Measurements from ENCODE around the gene ANKRD66. TPM values are rescaled to one million over a fixed set of nuclear protein-coding genes. Genes with fewer than 3 reads are reported as not detected.
"Not testable (repeated sequence)": the region's sequence is repeated elsewhere in the genome, so short reads cannot be mapped to it uniquely, and the experiment has no call there.

The ANKRD66 gene
- total RNA-seq, 1 experiment from 2014 or later, result not detected

GRCh38 chr6:46741910-46742309 lies 4.8 kb upstream of the ANKRD66 start:
- Histone ChIP-seq H3K4me3 (no peak overlapping the region), H3K9me3 (replicated peaks) (no peaks in the 10 kb centered on the region), H3K27ac (no peak overlapping the region), H3K4me1 (no peaks in the 10 kb centered on the region), H3K27me3 (no peaks in the 10 kb centered on the region), H3K36me3 (no peaks in the 10 kb centered on the region)
- DNase-seq, result no peak

GRCh38 chr6:46743425-46744158 lies 3.1 kb upstream of the ANKRD66 start:
- H3K4me3 ChIP-seq, result no peak overlapping the region

GRCh38 chr6:46744159-46744725 lies 2.5 kb upstream of the ANKRD66 start:
- not testable (repeated sequence) for H3K27ac ChIP-seq; H3K36me3 ChIP-seq; H3K4me1 ChIP-seq; H3K9me3 ChIP-seq (replicated peaks); DNase-seq; H3K4me3 ChIP-seq; H3K27me3 ChIP-seq

More at GRCh38 chr6:46743425-46744158, 3.1 kb upstream of the ANKRD66 start:
- H3K9me3 ChIP-seq (replicated peaks), result no peaks in the 10 kb centered on the region
- no peak overlapping the region for H3K27ac ChIP-seq
- DNase-seq, result no peak
- H3K27me3 ChIP-seq, result no peaks in the 10 kb centered on the region
- no peaks in the 10 kb centered on the region for H3K4me1 ChIP-seq
- no peaks in the 10 kb centered on the region for H3K36me3 ChIP-seq

- no peak overlapping the region for H3K4me3 ChIP-seq
- H3K4me1 ChIP-seq, result no peaks in the 10 kb centered on the region
- H3K9me3 ChIP-seq (replicated peaks), result no peaks in the 10 kb centered on the region
- DNase-seq, result no peak
- H3K27ac ChIP-seq, result no peak overlapping the region
- H3K36me3 ChIP-seq, result no peaks in the 10 kb centered on the region
- H3K27me3 ChIP-seq, result no peaks in the 10 kb centered on the region
Measured at GRCh38 chr6:46745973-46746372, 760 bp upstream of the ANKRD66 start.

- Histone ChIP-seq H3K27ac (no peak overlapping the region), H3K4me3 (no peak overlapping the region), H3K36me3 (no peaks in the 10 kb centered on the region), H3K9me3 (replicated peaks) (no peaks in the 10 kb centered on the region), H3K4me1 (no peaks in the 10 kb centered on the region), H3K27me3 (no peaks in the 10 kb centered on the region)
- no peak for DNase-seq
Measured at GRCh38 chr6:46748940-46749503, 2.3 kb downstream of the ANKRD66 start.

GRCh38 chr6:46749731-46750130 lies 3.0 kb downstream of the ANKRD66 start:
- Histone ChIP-seq H3K9me3 (replicated peaks) (no peaks in the 10 kb centered on the region), H3K27me3 (no peaks in the 10 kb centered on the region), H3K4me3 (no peak overlapping the region), H3K36me3 (no peaks in the 10 kb centered on the region), H3K27ac (no peak overlapping the region), H3K4me1 (no peaks in the 10 kb centered on the region)
- no peak for DNase-seq

- no peak for DNase-seq
- no peaks in the 10 kb centered on the region for H3K27me3 ChIP-seq
Measured at GRCh38 chr6:46751658-46752057, 4.9 kb downstream of the ANKRD66 start.

GRCh38 chr6:46755865-46756264 lies 9.1 kb downstream of the ANKRD66 start:
- Histone ChIP-seq H3K27ac (no peak overlapping the region), H3K36me3 (no peaks in the 10 kb centered on the region), H3K4me3 (no peak overlapping the region), H3K27me3 (no peaks in the 10 kb centered on the region), H3K9me3 (replicated peaks) (no peaks in the 10 kb centered on the region), H3K4me1 (peaks cover 11% of the 10 kb centered on the region)
- DNase-seq, result no peak

More at GRCh38 chr6:46751658-46752057, 4.9 kb downstream of the ANKRD66 start:
- no peaks in the 10 kb centered on the region for H3K9me3 ChIP-seq (replicated peaks)
- no peaks in the 10 kb centered on the region for H3K36me3 ChIP-seq
- peaks cover under 1% of the 10 kb centered on the region for H3K4me1 ChIP-seq
- no peak overlapping the region for H3K27ac ChIP-seq
- H3K4me3 ChIP-seq, result no peak overlapping the region

GRCh38 chr6:46756469-46757213 lies 9.9 kb downstream of the ANKRD66 start:
- Histone ChIP-seq H3K9me3 (replicated peaks) (no peaks in the 10 kb centered on the region), H3K36me3 (no peaks in the 10 kb centered on the region), H3K27me3 (no peaks in the 10 kb centered on the region), H3K4me3 (no peak overlapping the region), H3K4me1 (peaks cover 11% of the 10 kb centered on the region), H3K27ac (no peak overlapping the region)
- DNase-seq, result peak; percentile 15 to 39

- Histone ChIP-seq H3K27me3 (no peaks in the 10 kb centered on the region), H3K4me1 (peaks cover 11% of the 10 kb centered on the region), H3K4me3 (no peak overlapping the region), H3K9me3 (replicated peaks) (no peaks in the 10 kb centered on the region), H3K27ac (no peak overlapping the region), H3K36me3 (no peaks in the 10 kb centered on the region)
- peak; percentile 18 to 21 for DNase-seq
Measured at GRCh38 chr6:46757214-46757596, 10.5 kb downstream of the ANKRD66 start.

GRCh38 chr6:46758960-46759753 lies 12.4 kb downstream of the ANKRD66 start:
- Histone ChIP-seq H3K9me3 (replicated peaks) (no peaks in the 10 kb centered on the region), H3K36me3 (no peaks in the 10 kb centered on the region), H3K27me3 (no peaks in the 10 kb centered on the region), H3K27ac (no peak overlapping the region), H3K4me3 (no peak overlapping the region), H3K4me1 (peaks cover 11% of the 10 kb centered on the region)
- no peak for DNase-seq

- DNase-seq, result peak in 1 of 2 experiments; percentile 3
- Histone ChIP-seq H3K27ac (no peak overlapping the region), H3K4me1 (peaks cover 11% of the 10 kb centered on the region), H3K4me3 (no peak overlapping the region), H3K36me3 (no peaks in the 10 kb centered on the region), H3K27me3 (no peaks in the 10 kb centered on the region), H3K9me3 (replicated peaks) (no peaks in the 10 kb centered on the region)
Measured at GRCh38 chr6:46760925-46761324, 14.2 kb downstream of the ANKRD66 start.

GRCh38 chr6:46763466-46763865 lies 16.7 kb downstream of the ANKRD66 start:
- H3K4me1 ChIP-seq, result no peaks in the 10 kb centered on the region
- H3K36me3 ChIP-seq, result no peaks in the 10 kb centered on the region
- H3K4me3 ChIP-seq, result no peak overlapping the region
- H3K9me3 ChIP-seq (replicated peaks), result no peaks in the 10 kb centered on the region
- no peaks in the 10 kb centered on the region for H3K27me3 ChIP-seq
- no peak for DNase-seq
- no peak overlapping the region for H3K27ac ChIP-seq

GRCh38 chr6:46764280-46764679 lies 17.5 kb downstream of the ANKRD66 start:
- H3K4me3 ChIP-seq; H3K27me3 ChIP-seq; DNase-seq; H3K4me1 ChIP-seq; H3K36me3 ChIP-seq; H3K9me3 ChIP-seq (replicated peaks); H3K27ac ChIP-seq: not testable (repeated sequence)

Data from SJCRH30 (cell line).